ENCODE results near the gene ZNF688. TPM values are rescaled to one million over a fixed set of nuclear protein-coding genes. Genes with fewer than 3 reads are reported as not detected.

Gene ZNF688
- total and polyA plus RNA-seq, 9 of the 15 experiments (the other 6 are each of a cell fraction or from before 2014, with no cell fraction given), result 0.48 to 12.9 (median 4.5) TPM

GRCh38 chr16:30524575-30525568 is 46.6 kb downstream of the ZNF688 start (continued):
- TF ChIP-seq FOSL1 (tag; conservative IDR thresholded peaks at IDR 0.05) (no peak), GTF3C2 (IDR thresholded peaks at IDR 0.05; ENCODE audit: borderline replicate concordance, extremely low read depth, insufficient read length) (no peak), ZFX (CRISPR knock-in tag; IDR thresholded peaks at IDR 0.05) (peak; percentile 33; the same call in 1 of the 2 replicates)
